ENCODE data around the gene OSTN. TPM values are rescaled to one million over a fixed set of nuclear protein-coding genes. Genes with fewer than 3 reads are reported as not detected.
"Not testable (repeated sequence)": the region's sequence is repeated elsewhere in the genome, so short reads cannot be mapped to it uniquely, and the experiment has no call there.

The OSTN gene
- total and polyA plus RNA-seq, 9 of the 15 experiments (the other 6 are each of a cell fraction or from before 2014, with no cell fraction given): not detected

DNA sequence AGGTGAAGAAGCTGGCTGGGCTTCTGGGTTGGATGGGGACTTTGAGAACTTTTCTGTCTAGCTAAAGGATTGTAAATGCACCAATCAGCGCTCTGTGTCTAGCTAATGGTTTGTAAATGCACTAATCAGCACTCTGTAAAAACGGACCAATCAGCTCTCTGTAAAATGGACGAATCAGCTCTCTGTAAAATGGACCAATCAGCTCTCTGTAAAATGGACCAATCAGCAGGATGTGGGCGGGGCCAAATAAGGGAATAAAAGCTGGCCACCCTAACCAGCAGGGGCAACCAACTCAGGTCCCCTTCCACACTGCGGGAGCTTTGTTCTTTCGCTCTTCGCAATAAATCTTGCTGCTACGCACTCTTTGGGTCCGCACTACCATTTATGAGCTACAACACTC, 13.7 kb upstream of the OSTN start:
- H4K20me1 ChIP-seq (replicated peaks; ENCODE audit: control insufficient read depth, insufficient read depth, low read length); H3K4me2 ChIP-seq (ENCODE audit: insufficient read depth, low read length); intact Hi-C loops (cut with micrococcal nuclease); H3K4me1 ChIP-seq (replicated peaks in 1 of 2; ENCODE audit: control insufficient read depth in 2 of 2, insufficient read depth in 2 of 2, low read length in 2 of 2); BruUV-seq (replicated peaks); H3K4me3 ChIP-seq; ATAC-seq; H3K9ac ChIP-seq (ENCODE audit: insufficient read depth in 1 of 2, low read depth in 2 of 2, low read length in 2 of 2); H3K36me3 ChIP-seq (ENCODE audit: control insufficient read depth, insufficient read depth, low read length); FAIRE-seq; H2AFZ ChIP-seq (ENCODE audit: low read depth, low read length); H3K27me3 ChIP-seq (ENCODE audit: control insufficient read depth in 2 of 2, insufficient read depth in 2 of 2, low read length in 2 of 2); DNase-seq (ENCODE audit: extremely low read depth in 1 of 4, low spot score in 3 of 4); H3K9me3 ChIP-seq (replicated peaks; ENCODE audit: control insufficient read depth, insufficient read depth, low read depth, low read length); CTCF ChIA-PET (ENCODE audit: low intra/inter-chr PET ratio); H3K79me2 ChIP-seq (ENCODE audit: control insufficient read depth, insufficient read depth, low read length); in situ Hi-C loops (cut with MboI); H3K9me1 ChIP-seq (ENCODE audit: control insufficient read depth, insufficient read depth, low read length); H3K27ac ChIP-seq (ENCODE audit: extremely low read depth, low read depth, low read length); POLR2A ChIA-PET: not testable (repeated sequence)
- 21% methylated on average over 9 of the region's 9 CpGs for WGBS (ENCODE audit: insufficient coverage, low coverage, missing lambda C conversion rate)
- peak; percentile 58 for TF ChIP-seq NFYB (IDR thresholded peaks at IDR 0.05; ENCODE audit: extremely low read depth, insufficient read length)

DNA sequence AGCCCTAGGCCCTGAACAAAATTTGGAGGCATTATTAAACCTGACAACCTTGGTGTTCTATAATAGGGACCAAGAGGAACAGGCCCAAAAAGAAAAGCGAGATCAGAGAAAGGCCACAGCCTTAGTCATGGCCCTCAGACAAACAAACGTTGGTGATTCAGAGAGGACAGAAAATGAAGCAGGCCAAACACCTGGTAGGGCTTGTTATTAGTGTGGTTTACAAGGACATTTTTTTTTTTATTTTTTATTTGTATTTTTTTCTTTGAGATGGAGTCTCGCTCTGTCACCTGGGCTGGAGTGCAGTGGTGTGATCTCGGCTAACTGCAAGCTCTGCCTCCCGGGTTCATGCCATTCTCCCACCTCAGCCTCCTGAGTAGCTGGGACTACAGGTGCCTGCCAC, 10.8 kb upstream of the OSTN start:
- H3K27me3 ChIP-seq (ENCODE audit: control insufficient read depth in 2 of 2, insufficient read depth in 2 of 2, low read length in 2 of 2); in situ Hi-C loops (cut with MboI); H3K4me2 ChIP-seq (ENCODE audit: insufficient read depth, low read length); BruUV-seq (replicated peaks); H4K20me1 ChIP-seq (replicated peaks; ENCODE audit: control insufficient read depth, insufficient read depth, low read length); H3K9me1 ChIP-seq (ENCODE audit: control insufficient read depth, insufficient read depth, low read length); intact Hi-C loops (cut with micrococcal nuclease); POLR2A ChIA-PET; H3K4me3 ChIP-seq; H3K4me1 ChIP-seq (replicated peaks in 1 of 2; ENCODE audit: control insufficient read depth in 2 of 2, insufficient read depth in 2 of 2, low read length in 2 of 2); H3K36me3 ChIP-seq (ENCODE audit: control insufficient read depth, insufficient read depth, low read length); H3K79me2 ChIP-seq (ENCODE audit: control insufficient read depth, insufficient read depth, low read length); H3K9me3 ChIP-seq (replicated peaks; ENCODE audit: control insufficient read depth, insufficient read depth, low read depth, low read length); ATAC-seq; CTCF ChIA-PET (ENCODE audit: low intra/inter-chr PET ratio); DNase-seq (ENCODE audit: extremely low read depth in 1 of 4, low spot score in 3 of 4); H3K27ac ChIP-seq (ENCODE audit: extremely low read depth, low read depth, low read length); H3K9ac ChIP-seq (ENCODE audit: insufficient read depth in 1 of 2, low read depth in 2 of 2, low read length in 2 of 2); FAIRE-seq; H2AFZ ChIP-seq (ENCODE audit: low read depth, low read length): not testable (repeated sequence)
- 3% methylated on average over 5 of the region's 5 CpGs for WGBS (ENCODE audit: insufficient coverage, low coverage, missing lambda C conversion rate)

Data from K562 (cell line).